ENCODE results near the gene TMEM120A.

The TMEM120A gene

GRCh38 chr7:75993689-75994387, 557 bp downstream of the TMEM120A start:
- DNase-seq, result peak; percentile 22

GRCh38 chr7:75992083-75992755, 2.2 kb downstream of the TMEM120A start:
- no peak for DNase-seq

GRCh38 chr7:75991531-75992082, 2.8 kb downstream of the TMEM120A start:
- no peak for DNase-seq

GRCh38 chr7:75989500-75990388, 4.7 kb downstream of the TMEM120A start:
- DNase-seq, result no peak

- DNase-seq, result no peak
Measured at GRCh38 chr7:75988568-75989499, 5.6 kb downstream of the TMEM120A start.

GRCh38 chr7:75987805-75988567, 6.4 kb downstream of the TMEM120A start:
- DNase-seq, result no peak

GRCh38 chr7:75987026-75987804, 7.2 kb downstream of the TMEM120A start:
- DNase-seq, result no peak

GRCh38 chr7:75986147-75986781, 8.1 kb downstream of the TMEM120A start:
- DNase-seq, result no peak

GRCh38 chr7:75985518-75986146, 8.8 kb downstream of the TMEM120A start:
- DNase-seq, result no peak

- DNase-seq, result no peak
Measured at GRCh38 chr7:75985009-75985517, 9.3 kb downstream of the TMEM120A start.

GRCh38 chr7:75984130-75985008, 10.0 kb downstream of the TMEM120A start:
- DNase-seq, result no peak

- DNase-seq, result no peak
Measured at GRCh38 chr7:75983471-75984129, 10.8 kb downstream of the TMEM120A start.

- no peak for DNase-seq
Measured at GRCh38 chr7:75982306-75983064, 11.9 kb downstream of the TMEM120A start.

GRCh38 chr7:75981453-75982305, 12.7 kb downstream of the TMEM120A start:
- no peak for DNase-seq

GRCh38 chr7:75981203-75981452, 13.3 kb downstream of the TMEM120A start:
- DNase-seq, result no peak

All from NCI-H1105 treated with DMSO at 0.1 percent for 48 hours (cell line).